GM19372 (cell line): Measurements from ENCODE around the gene INHBA.
A peak's percentile ranks its signal among the peaks of the same experiment; 100 is the strongest.

Source experiments
- ATAC-seq: cut with Tn5 transposase; IDR thresholded peaks from one replicate; pipeline ENCODE4 v1.9.1; 2021; ENCODE audit warnings: mild to moderate bottlenecking, low read depth, moderate library complexity; ENCODE audit not compliant: unreplicated experiment

The INHBA gene

DNA sequence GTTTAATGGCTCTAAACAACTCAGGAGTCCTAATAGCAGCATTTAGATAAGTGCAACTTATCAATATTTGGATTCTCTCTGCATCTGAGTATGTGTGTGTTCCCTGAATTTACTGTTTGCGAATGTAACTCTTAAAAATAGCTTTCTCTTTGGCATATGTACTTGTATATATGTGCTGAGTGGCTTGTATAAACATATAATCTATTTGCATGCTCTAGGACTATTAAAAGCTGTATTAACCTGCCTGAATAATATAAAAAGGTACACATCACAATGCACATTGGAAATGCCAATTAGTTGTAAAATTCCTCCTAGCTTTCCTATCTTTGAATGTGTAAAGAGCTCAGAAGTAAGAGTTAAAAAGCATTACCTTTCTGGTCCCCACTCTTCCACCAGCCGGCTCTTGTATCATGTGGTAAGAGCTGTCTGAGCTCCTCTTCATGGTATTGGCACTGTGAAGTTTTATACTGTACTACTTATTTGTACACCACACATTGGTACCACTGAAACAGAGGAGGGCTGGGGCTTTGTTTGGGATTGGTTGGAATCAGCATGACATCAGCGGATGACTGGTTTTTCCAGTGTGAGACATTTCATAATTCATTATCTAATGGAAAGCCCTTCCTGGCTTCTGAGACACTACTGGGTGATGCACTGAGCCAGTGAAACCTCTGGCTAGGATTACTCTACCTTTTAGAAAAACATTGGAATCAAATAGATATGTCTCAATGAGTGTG lies at the start of gene INHBA:
TSS of gene INHBA (minus strand) at position 456 of the 737 bp plus-strand sequence. CDS start 2,716 bp downstream, outside the sequence.
- no peak for ATAC-seq

DNA sequence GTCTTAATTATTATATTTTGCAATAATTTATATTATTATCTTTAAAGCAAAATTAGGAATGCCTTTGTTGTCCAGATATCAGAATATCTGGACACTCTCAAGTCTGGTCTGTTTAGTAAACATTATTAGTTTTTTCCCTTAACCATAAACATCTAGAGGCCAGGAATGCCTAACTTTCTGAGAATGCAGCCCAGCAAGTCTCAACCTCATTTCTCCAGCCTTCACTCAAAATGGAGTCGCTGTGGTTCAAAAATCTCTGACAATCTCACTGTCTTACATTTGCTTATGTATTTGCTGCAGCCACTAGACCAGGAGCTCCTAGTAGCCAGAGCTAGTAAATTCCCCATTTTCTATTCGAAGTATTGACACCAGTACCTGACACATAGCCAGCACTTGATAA lies 49.7 kb upstream of the INHBA start:
- no peak for ATAC-seq

DNA sequence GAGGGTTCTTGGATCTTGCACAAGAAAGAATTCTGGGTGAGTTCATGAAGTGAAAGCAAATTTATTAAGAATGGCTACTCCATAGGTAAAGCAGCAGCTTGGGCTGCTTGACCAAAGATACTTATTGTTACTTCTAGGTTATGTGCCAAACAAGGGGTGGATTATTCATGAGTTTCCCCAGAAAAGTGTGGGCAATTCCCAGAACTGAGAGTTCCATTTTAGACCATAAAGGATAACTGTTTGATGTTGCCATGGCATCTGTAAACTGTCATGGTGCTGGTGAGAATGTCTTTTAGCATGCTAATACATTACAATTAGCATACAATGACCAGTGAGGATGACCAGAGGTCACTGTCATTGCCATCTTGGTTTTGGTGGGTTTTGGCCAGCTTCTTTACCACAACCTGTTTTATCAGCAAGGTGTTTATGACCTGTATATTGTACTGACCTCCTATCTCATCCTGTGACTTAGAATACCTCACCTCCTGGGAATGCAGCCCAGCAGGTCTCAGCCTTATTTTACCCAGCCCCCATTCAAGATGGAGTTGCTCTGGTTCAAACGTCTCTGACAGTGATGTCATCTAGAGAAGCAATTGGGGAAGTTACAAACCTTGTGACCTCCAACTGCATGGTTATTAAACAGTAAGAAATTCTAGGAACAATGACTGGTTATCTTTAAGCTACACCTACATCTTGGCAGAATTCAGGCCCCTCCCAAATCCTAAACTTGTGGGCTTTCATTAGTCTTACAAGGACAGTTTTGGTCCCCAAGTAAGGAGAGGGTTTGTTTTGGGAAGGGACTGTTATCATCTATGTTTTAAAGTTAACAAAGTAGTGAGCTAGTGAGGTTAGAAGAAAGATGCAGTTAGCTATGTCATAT lies 48.0 kb upstream of the INHBA start:
- ATAC-seq, result no peak

DNA sequence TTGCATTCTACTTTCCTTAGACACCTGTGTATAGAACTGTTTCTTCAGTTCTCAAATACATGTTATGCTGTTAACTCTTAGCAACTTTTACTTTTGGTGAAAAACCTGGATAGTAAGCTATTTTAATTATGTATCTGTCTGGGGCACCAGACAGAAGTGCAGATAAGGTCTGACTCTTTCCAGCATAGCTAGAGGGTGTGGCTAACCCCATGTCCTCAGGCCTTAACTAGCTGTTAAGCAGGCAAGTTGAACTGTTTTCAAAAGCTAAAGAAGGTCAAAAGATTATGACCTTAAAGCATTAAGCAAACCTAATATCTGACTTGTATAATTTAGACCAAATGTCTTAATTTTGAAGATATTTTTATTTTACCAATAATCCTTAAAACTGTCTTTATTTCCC lies 45.1 kb upstream of the INHBA start:
- ATAC-seq, result no peak

DNA sequence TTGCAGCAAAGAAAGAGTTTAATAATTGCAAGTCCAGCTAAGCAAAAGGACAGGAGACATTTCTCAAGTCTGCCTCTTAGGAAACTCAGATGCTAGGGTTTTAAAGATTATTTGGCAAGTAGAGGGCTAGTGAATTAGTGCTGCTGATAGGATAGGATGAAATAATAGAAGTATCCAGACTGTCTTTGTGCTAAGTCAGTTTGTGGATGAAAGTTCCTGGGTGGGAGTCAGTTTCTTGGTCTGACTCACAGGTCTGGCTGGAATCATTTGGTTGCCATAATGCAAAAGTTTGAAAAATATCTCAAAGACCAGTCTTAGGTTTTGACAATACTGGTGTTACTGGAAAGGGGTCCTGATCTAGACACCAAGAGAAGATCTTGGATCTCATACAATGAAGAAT lies 42.6 kb upstream of the INHBA start:
- no peak for ATAC-seq

DNA sequence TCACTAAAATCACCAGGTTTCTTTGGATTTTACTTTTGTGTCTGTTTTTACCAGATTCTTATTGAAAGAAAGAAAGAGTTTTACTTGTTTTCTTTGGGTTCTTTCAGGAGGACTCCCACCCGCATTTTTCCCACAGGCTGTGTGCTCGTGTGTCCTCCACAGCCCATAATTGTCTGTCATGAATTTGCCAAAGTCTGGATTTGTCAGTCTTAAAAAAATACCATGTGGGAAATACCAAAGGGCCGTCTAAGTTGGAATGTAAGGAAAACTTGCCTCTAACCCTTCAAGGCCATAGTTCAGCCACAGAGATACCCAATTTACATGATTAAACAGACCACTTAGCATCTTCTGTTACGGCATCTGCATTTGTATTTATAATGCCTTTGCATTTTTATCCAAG lies 41.3 kb upstream of the INHBA start:
- no peak for ATAC-seq

DNA sequence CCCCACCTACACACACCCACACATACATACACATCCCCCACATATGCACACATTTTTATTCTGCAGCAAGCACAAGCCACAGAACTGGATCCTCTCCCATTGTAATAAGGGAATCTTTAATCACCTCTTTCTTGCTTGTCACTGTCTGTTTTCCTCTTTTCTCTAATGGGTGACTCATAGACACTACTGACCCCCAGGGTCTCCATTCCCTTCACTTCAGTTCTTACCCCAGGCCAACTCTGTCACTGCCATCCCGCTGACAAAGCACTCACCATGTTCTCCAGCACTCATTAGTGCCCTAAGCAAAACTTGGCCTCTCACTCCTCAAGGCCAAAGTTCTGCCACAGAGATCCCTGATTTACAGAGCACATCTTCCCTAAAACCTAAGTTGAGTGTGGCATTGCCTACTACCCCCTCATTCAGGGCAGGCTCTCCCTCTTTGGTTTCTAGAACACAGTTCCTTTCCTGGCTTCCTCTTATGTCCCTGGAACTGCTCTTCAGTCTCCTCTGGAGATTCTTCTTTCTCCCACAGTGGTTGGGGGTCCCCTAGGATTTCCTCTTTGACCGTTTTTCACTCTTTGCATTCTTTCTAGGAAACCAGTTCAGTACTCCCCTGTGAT lies 39.6 kb upstream of the INHBA start:
- ATAC-seq, result no peak

DNA sequence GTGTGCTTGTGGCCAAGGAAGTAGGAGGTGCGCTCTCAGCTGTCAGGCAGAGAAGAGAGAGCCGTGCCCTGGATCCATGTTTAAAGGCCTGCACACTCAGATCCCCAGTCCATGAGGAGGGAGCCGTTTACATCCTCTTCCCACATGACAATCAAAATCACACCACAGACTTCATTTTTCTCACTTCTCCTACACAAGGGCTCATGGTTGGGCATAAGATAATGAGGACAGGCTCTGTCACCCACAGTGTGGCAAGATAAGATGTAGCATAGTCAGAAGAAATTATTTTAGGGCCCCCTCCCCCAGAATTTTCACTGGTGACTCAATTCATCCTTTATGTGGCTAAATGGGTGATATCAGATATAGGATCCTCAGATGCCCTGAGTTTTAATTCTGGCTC lies 35.9 kb upstream of the INHBA start:
- no peak for ATAC-seq

DNA sequence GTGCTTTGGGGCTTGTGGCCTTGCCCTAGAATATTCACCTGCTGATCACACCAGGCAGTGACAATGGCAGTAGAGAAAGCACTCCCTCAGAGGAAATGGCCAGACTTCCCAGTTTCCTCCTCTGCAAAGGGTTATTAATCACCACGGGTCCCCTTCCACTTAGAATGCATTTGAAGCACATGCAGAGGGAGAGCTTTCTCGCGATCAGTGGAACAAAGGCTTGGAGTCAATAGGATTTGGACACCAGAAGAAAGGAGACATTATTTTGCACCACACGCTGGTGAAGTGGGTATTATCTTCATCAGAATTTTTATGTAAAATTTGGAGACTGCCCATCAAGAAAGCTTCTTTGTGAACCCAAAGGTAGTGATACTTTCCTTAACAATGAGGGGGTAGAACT lies 35.4 kb upstream of the INHBA start:
- ATAC-seq, result no peak

DNA sequence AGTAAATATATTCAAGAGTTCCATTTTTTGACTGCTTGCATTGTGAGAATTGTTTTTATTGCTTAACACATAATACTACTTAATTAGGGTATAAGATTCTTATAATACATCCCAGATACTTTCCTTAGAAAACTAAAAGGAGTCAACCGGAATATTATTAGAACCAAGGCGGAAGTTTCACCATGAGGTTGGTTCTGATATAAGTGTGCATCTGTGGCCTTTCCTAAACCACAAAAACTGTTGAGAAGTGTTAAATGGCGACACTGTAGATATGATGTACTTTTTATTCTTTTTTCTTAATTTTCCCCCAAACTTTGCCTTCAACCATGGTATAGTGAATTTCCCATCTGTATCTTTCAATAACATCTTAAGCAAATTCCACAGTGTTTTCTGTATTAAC lies 32.3 kb upstream of the INHBA start:
- ATAC-seq, result no peak

DNA sequence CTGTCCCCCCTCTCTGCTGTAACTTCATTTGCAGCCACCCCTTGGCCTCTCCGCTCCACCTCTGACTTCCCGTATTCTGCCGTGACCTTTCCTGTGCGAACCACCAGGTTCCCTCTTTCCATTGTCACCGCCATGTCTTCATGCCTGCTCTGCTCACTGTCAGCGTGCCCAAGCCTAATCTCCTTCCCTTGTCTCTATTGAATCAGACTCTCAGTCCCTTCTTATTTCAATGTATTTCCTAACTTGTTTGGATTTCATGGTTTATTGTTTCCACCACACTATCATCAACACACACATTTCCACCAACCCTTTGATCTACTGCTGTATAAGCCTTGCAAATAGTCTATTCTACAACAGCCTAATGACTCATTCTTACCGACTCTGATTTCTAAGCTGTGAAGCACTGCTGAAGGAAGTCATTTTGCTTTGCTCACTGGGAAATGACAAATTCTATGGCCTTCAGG lies 30.0 kb upstream of the INHBA start:
- ATAC-seq, result no peak

DNA sequence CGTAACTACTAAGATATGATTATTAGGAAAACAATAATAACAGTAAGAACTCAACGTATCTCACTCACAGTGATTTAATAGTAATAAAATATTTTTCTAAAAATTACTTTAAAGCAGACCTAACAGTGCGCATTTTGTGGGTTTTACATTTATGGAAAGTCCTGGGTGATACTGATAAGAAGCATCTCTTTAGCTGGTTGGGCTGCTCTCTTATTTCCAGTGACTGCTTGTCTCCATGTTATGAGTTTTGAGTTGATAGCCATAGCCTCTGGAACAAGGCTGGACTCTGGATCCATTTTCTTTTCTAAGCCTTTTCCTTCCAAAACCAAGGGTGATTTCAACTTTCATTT lies 29.5 kb upstream of the INHBA start:
- ATAC-seq, result no peak

DNA sequence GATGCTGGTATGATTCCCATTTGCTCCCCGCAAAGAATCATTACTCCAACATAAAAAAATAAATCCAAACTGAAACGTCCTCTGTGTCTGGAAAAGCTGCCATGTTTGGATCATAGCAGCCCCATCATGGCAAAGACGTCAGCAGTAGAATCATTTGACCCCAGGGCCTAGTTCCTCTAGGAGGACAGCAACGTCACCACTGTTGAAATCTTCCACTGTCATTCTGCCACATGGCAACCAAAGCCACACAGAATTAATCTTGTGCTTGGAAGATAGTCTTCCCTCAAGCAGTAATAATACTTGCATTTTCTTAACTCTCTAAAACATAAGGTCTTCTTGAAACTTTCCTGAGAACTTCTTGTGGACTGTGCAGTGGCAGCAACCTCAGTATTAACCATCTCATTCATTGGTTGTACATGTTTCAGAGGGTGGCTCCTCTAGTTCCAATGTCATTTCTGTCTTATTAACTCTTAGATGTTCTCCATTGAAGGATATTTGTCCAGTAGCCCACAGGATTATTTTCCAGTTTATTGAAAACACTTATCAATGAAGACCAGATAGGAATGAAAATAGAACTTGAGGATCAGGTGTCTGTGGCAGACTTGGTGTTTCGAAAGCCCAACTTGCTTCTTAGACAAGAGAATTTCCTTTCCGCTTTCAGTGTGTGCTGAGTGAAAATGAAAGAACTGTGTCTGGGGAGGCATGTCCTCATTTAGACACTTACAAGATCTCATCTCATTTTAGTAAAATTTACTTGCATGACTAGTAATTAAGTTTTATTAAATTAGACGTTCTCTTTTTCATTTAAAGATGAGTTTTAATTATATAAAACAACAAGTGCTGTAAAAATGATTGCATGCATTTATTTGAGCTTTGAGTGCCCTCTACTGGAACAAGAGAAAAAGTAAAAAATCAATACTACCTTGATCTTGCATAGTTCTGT lies 28.9 kb upstream of the INHBA start:
- ATAC-seq, result peak; percentile 100

DNA sequence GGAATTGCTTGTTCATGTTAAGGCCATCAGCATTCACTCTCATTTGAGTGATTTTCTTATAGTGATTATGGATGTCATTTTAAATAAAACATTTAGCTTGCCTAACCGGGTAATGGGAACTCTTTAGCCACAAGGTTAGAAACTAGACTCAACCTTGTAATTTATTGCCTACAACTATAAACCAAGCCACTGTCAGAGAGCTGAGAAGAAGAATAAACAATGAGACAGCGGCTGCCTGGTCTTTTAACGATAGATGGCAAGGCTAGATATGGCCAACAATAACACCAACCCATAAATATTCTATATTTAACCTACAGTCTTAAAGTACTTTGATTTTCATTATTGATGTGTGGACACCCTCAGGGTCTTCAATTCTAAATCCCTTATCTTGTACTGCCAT lies 27.8 kb upstream of the INHBA start:
- ATAC-seq, result no peak

DNA sequence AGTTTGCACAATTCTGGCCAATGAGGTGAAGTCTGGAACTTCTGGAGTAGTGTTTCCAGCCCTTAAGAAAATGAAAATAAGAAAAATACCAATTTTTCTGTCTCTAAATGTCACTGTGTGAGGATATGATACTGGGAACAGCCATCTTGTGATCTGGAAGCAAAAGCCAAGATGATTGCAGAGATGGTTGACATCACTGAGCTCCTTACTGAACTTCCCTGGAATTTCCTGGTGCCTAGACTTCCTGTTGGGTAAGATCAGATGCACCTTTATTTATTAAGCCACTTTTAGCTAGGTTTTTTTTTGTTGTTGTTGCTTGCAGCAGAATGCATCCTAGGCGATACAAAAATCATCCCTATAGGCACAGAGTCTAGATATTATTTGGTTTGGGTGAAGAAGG lies 27.3 kb upstream of the INHBA start:
- ATAC-seq, result no peak

DNA sequence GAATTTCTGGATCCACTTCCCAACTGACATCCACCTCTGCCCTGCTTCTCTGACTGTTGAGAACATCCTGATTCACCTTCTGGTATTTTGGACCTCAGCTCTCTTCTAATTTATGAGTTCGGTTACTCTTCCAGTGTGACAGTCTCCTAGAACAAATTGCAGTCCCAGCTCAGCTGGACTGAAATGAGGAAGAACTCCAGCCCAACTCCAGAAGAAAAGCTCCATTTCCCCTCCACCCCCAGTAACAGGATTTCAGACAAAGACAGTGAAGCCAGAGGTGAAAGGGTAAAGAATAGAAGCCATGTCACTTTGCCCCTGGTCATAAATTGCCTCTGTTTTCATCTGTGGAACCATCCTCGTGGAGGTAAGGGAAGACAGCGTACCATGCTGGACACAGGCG lies 26.2 kb upstream of the INHBA start:
- ATAC-seq, result no peak

DNA sequence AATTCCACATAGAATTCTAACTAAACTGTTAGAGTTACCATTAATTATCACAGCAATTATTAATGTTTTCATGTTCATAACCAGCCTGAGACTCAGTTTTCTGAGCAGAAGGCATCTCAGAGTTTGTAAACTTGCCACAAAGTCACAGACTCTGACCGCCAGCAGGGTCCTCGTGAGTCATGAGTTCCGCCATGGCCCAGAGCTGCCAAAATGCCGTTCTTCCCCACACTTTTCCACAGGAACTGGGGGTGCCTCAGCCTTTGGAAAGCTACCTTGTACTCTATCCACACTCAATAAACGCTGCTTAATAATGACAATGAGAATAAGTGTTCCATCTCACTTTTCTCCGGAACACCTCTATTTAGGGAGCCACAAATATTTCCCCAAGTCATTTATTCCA lies 22.1 kb upstream of the INHBA start:
- ATAC-seq, result no peak

DNA sequence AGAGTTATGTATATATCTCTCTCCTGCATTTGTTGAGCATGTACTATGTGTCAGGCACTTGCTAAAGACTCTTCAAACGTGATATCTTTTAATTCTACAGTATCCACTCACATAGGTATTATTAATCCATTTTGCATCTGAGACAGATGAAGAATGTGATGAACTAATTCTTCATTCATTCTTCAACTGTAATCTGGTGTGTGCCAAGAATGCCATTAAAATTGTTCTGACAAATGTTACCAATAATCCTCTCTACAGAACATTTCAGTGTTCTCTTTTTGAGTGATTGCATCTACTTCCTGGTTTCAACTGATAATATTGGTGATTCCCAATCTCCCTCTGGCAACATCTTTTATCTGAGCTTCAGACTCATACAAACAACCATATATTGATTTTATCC lies 18.0 kb upstream of the INHBA start:
- no peak for ATAC-seq

DNA sequence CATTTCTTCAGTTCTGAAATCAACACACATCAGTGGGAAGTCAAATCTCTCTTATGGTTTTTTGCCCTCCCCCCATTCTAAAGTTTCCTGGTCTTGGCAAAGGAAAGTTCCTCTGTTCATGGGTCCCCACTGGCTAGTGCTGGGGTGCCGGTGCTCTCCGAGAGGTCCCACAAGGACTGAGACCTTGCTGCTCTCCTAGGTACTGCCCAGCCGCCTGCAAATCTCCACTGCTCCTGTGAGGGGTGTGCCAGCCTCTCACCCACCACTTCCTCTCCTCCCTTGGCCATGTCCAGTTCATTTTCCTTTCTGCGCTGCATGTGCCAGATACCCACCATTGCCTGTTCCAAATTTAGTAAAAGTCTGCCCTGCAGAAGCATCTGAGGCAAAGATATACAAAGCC lies 17.2 kb upstream of the INHBA start:
- ATAC-seq, result no peak

DNA sequence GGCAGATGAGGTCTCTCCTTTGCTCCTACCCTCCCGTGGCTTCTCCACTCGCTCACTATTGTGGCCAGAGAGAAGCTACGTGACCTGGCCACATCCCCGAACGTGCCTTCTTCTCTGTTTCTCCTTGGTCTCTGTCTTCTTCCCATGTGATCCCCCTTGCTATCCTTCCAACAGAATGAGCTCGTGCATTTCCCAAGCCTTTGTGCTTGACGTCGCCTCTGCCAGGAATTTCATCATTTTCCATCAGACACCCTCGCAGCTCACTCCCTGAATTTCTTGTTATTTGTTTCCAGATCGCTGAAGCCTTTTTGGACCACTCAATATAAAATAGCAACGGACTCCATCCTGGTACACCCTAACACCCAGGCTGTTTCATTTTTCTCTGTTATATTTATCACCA lies 13.8 kb upstream of the INHBA start:
- no peak for ATAC-seq
